Heart left ventricle (tissue), 13 donors: ENCODE results near the gene AFF3.

Source experiments
- CTCF ChIP-seq, 12 donors: fragments of 200-600 bp; sonication (generic) in 4 of 12; IDR thresholded peaks; one replicate each; pipeline versions ENCODE4 v1.5.0 to v1.8.0; 2018 to 2022; ENCODE audit warnings: antibody characterized with exemption in 12 of 12, mild to moderate bottlenecking in 5 of 12
- POLR2A ChIP-seq, 2 donors: fragments of 450-650 bp; IDR thresholded peaks; one replicate each; pipeline ENCODE4 v1.6.1; 2017; ENCODE audit warnings: antibody characterized with exemption in 2 of 2, mild to moderate bottlenecking in 2 of 2, moderate library complexity in 2 of 2
- donor health status: ischemic (EF 13 %, LVEDD 7.1; RV severe dilation, severe dysfunction).
- donor health status: DM: no; HTN: yes; CAD: no.
- donor health status: DM: no; HTN: no; CAD: no.
- donor health status: ischemic (EF 25% LVEDD 6.9; RV normal size, moderate dysfunction).
- donor health status: ischemic (EF 25% LVEDD 5.7; RV mildly dilated, moderate dysfunction).
- donor health status: ischemic (EF 35%, LVEDD 5.7; RV mildly dilated, moderate dysfunction).
- donor health status: nonischemic (EF 11% LVEDD 7.7; RV severe dilation, severe dysfunction).
- donor health status: DM: yes; HTN: yes; CAD: no.
- donor health status: PGD.
- donor health status: ischemic (EF 29% LVEDD 5.4; RV normal size, mild dysfunction).
- donor health status: nonischemic (EF 23%, LVEDD 6.1; RV moderate dilation, normal function).

- TF ChIP-seq CTCF (IDR thresholded peaks at IDR 0.05) (no peak), POLR2A (IDR thresholded peaks at IDR 0.05) (no peak)
Observed at GRCh38 chr2:100011272-100011731, 131.1 kb downstream of the AFF3 start.
